ENCODE data around the gene TWNK. TPM values are rescaled to one million over a fixed set of nuclear protein-coding genes. Genes with fewer than 3 reads are reported as not detected.

Gene TWNK
- total RNA-seq, 1 experiment from 2014 or later, result 28.2 TPM

GRCh38 chr10:101002456-101002855 lies 15.1 kb downstream of the TWNK start:
- POLR2A ChIA-PET, result no interaction called here
- Mint-ChIP-seq H3K4me3 (no peak overlapping the region), H3K9me3 (no peaks in the 10 kb centered on the region), H3K27me3 (ENCODE audit: low read depth) (no peaks in the 10 kb centered on the region), H3K4me1 (peaks cover 16% of the 10 kb centered on the region), H3K27ac (no peak overlapping the region), H3K36me3 (peaks cover 13% of the 10 kb centered on the region)
- TF ChIP-seq, protein P1, sequence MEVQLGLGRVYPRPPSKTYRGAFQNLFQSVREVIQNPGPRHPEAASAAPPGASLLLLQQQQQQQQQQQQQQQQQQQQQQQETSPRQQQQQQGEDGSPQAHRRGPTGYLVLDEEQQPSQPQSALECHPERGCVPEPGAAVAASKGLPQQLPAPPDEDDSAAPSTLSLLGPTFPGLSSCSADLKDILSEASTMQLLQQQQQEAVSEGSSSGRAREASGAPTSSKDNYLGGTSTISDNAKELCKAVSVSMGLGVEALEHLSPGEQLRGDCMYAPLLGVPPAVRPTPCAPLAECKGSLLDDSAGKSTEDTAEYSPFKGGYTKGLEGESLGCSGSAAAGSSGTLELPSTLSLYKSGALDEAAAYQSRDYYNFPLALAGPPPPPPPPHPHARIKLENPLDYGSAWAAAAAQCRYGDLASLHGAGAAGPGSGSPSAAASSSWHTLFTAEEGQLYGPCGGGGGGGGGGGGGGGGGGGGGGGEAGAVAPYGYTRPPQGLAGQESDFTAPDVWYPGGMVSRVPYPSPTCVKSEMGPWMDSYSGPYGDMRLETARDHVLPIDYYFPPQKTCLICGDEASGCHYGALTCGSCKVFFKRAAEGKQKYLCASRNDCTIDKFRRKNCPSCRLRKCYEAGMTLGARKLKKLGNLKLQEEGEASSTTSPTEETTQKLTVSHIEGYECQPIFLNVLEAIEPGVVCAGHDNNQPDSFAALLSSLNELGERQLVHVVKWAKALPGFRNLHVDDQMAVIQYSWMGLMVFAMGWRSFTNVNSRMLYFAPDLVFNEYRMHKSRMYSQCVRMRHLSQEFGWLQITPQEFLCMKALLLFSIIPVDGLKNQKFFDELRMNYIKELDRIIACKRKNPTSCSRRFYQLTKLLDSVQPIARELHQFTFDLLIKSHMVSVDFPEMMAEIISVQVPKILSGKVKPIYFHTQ (CRISPR knock-in tag; IDR thresholded peaks at IDR 0.05), result no peak
- TF ChIP-seq FOXK1 (CRISPR knock-in tag; IDR thresholded peaks at IDR 0.05) (no peak), ZBTB21 (CRISPR knock-in tag; IDR thresholded peaks at IDR 0.05; ENCODE audit: borderline replicate concordance) (no peak), KAT7 (CRISPR knock-in tag; IDR thresholded peaks at IDR 0.05; ENCODE audit: borderline replicate concordance) (no peak), EMX1 (CRISPR knock-in tag; IDR thresholded peaks at IDR 0.05) (no peak), OVOL2 (CRISPR knock-in tag; IDR thresholded peaks at IDR 0.05; ENCODE audit: borderline replicate concordance) (no peak), ZNF317 (CRISPR knock-in tag; IDR thresholded peaks at IDR 0.05; ENCODE audit: borderline replicate concordance, low read depth) (no peak), MAX (CRISPR knock-in tag; IDR thresholded peaks at IDR 0.05) (no peak), USF2 (CRISPR knock-in tag; IDR thresholded peaks at IDR 0.05) (no peak), TEAD1 (CRISPR knock-in tag; IDR thresholded peaks at IDR 0.05) (no peak), ZNF671 (CRISPR knock-in tag; IDR thresholded peaks at IDR 0.05) (no peak)
- TF ChIP-seq, protein P2, sequence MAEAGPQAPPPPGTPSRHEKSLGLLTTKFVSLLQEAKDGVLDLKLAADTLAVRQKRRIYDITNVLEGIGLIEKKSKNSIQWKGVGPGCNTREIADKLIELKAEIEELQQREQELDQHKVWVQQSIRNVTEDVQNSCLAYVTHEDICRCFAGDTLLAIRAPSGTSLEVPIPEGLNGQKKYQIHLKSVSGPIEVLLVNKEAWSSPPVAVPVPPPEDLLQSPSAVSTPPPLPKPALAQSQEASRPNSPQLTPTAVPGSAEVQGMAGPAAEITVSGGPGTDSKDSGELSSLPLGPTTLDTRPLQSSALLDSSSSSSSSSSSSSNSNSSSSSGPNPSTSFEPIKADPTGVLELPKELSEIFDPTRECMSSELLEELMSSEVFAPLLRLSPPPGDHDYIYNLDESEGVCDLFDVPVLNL (CRISPR knock-in tag; IDR thresholded peaks at IDR 0.05; ENCODE audit: borderline replicate concordance, low read depth), result no peak
- TF ChIP-seq, protein P3, sequence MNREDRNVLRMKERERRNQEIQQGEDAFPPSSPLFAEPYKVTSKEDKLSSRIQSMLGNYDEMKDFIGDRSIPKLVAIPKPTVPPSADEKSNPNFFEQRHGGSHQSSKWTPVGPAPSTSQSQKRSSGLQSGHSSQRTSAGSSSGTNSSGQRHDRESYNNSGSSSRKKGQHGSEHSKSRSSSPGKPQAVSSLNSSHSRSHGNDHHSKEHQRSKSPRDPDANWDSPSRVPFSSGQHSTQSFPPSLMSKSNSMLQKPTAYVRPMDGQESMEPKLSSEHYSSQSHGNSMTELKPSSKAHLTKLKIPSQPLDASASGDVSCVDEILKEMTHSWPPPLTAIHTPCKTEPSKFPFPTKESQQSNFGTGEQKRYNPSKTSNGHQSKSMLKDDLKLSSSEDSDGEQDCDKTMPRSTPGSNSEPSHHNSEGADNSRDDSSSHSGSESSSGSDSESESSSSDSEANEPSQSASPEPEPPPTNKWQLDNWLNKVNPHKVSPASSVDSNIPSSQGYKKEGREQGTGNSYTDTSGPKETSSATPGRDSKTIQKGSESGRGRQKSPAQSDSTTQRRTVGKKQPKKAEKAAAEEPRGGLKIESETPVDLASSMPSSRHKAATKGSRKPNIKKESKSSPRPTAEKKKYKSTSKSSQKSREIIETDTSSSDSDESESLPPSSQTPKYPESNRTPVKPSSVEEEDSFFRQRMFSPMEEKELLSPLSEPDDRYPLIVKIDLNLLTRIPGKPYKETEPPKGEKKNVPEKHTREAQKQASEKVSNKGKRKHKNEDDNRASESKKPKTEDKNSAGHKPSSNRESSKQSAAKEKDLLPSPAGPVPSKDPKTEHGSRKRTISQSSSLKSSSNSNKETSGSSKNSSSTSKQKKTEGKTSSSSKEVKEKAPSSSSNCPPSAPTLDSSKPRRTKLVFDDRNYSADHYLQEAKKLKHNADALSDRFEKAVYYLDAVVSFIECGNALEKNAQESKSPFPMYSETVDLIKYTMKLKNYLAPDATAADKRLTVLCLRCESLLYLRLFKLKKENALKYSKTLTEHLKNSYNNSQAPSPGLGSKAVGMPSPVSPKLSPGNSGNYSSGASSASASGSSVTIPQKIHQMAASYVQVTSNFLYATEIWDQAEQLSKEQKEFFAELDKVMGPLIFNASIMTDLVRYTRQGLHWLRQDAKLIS (CRISPR knock-in tag; IDR thresholded peaks at IDR 0.05; ENCODE audit: borderline replicate concordance), result no peak
- TF ChIP-seq, protein P4, sequence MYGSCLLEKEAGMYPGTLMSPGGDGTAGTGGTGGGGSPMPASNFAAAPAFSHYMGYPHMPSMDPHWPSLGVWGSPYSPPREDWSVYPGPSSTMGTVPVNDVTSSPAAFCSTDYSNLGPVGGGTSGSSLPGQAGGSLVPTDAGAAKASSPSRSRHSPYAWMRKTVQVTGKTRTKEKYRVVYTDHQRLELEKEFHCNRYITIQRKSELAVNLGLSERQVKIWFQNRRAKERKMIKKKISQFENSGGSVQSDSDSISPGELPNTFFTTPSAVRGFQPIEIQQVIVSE (CRISPR knock-in tag; IDR thresholded peaks at IDR 0.05; ENCODE audit: borderline replicate concordance), result no peak
- TF ChIP-seq, protein P5, sequence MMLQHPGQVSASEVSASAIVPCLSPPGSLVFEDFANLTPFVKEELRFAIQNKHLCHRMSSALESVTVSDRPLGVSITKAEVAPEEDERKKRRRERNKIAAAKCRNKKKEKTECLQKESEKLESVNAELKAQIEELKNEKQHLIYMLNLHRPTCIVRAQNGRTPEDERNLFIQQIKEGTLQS (CRISPR knock-in tag; conservative IDR thresholded peaks at IDR 0.05), result no peak
- TF ChIP-seq, protein P6, sequence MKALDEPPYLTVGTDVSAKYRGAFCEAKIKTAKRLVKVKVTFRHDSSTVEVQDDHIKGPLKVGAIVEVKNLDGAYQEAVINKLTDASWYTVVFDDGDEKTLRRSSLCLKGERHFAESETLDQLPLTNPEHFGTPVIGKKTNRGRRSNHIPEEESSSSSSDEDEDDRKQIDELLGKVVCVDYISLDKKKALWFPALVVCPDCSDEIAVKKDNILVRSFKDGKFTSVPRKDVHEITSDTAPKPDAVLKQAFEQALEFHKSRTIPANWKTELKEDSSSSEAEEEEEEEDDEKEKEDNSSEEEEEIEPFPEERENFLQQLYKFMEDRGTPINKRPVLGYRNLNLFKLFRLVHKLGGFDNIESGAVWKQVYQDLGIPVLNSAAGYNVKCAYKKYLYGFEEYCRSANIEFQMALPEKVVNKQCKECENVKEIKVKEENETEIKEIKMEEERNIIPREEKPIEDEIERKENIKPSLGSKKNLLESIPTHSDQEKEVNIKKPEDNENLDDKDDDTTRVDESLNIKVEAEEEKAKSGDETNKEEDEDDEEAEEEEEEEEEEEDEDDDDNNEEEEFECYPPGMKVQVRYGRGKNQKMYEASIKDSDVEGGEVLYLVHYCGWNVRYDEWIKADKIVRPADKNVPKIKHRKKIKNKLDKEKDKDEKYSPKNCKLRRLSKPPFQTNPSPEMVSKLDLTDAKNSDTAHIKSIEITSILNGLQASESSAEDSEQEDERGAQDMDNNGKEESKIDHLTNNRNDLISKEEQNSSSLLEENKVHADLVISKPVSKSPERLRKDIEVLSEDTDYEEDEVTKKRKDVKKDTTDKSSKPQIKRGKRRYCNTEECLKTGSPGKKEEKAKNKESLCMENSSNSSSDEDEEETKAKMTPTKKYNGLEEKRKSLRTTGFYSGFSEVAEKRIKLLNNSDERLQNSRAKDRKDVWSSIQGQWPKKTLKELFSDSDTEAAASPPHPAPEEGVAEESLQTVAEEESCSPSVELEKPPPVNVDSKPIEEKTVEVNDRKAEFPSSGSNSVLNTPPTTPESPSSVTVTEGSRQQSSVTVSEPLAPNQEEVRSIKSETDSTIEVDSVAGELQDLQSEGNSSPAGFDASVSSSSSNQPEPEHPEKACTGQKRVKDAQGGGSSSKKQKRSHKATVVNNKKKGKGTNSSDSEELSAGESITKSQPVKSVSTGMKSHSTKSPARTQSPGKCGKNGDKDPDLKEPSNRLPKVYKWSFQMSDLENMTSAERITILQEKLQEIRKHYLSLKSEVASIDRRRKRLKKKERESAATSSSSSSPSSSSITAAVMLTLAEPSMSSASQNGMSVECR (CRISPR knock-in tag; IDR thresholded peaks at IDR 0.05; ENCODE audit: borderline replicate concordance), result no peak
- ATAC-seq, result no peak
- no peak for DNase-seq (ENCODE audit: low spot score)
- CTCF ChIA-PET, result interaction anchor here (1.1 to 13.4 kb wide), 3 partner anchors 7 to 33 kb away, joined by 3 to 277 read pairs (median 273); partner anchors contain the start of gene SEMA4G
